SU-DHL-6 (cell line): ENCODE measurements around the gene TRPM3.

Experiments
- H2AFZ ChIP-seq: fragments of 200-600 bp; sonication (generic); 2 replicates; pipeline ENCODE4 v1.6.1; 2014; ENCODE audit warnings: low read depth, mild to moderate bottlenecking, moderate library complexity, mixed read lengths, antibody characterized with exemption, low read length; ENCODE audit not compliant: severe bottlenecking
- H3F3A ChIP-seq: fragments of 200-600 bp; shearing (Covaris generic); 2 replicates; pipeline ENCODE4 v1.6.0; 2016; ENCODE audit warnings: antibody characterized with exemption, mild to moderate bottlenecking; ENCODE audit not compliant: insufficient read depth
- H3K27ac ChIP-seq: fragments of 200-600 bp; sonication (generic); 2 replicates; pipeline ENCODE4 v1.5.1; 2016; ENCODE audit warnings: low read depth, mild to moderate bottlenecking, low read length, moderate library complexity, mixed read lengths
- H3K27me3 ChIP-seq: fragments of 200-600 bp; sonication (generic), shearing (Covaris generic); 2 replicates; pipeline ENCODE4 v1.6.0; 2014; ENCODE audit warnings: mild to moderate bottlenecking, low read length
- H3K36me3 ChIP-seq: fragments of 200-600 bp; sonication (generic); 2 replicates; pipeline ENCODE4 v1.6.1; 2014; ENCODE audit warnings: mild to moderate bottlenecking, low read length, mixed read lengths
- H3K4me2 ChIP-seq: fragments of 300-600, 200-600 bp; shearing (Covaris generic), sonication (generic); 2 replicates; pipeline ENCODE4 v1.6.0; 2014; ENCODE audit warnings: low read length, low read depth, mild to moderate bottlenecking; ENCODE audit not compliant: poor library complexity, severe bottlenecking
- H3K4me3 ChIP-seq: fragments of 200-600 bp; sonication (generic); 2 replicates; pipeline ENCODE4 v1.5.1; 2014; ENCODE audit warnings: antibody characterized with exemption, low read length, mild to moderate bottlenecking, mixed read lengths; ENCODE audit not compliant: insufficient read depth, poor library complexity, severe bottlenecking
- H3K79me2 ChIP-seq: fragments of 200-600 bp; sonication (generic); 2 replicates; pipeline ENCODE4 v1.6.1; 2014; ENCODE audit warnings: mild to moderate bottlenecking, low read length, moderate library complexity; ENCODE audit not compliant: insufficient read depth
- H3K9ac ChIP-seq: fragments of 200-600 bp; sonication (generic); 2 replicates; pipeline ENCODE4 v1.7.0; 2014; ENCODE audit warnings: mild to moderate bottlenecking, low read length
- H3K9me2 ChIP-seq: fragments of 200-600 bp; sonication (generic); replicated peaks from 2 replicates; pipeline ENCODE4 v1.6.1; 2014; ENCODE audit warnings: low read length; ENCODE audit not compliant: insufficient read depth
- H3K9me3 ChIP-seq: fragments of 200-600 bp; sonication (generic); 2 replicates; pipeline ENCODE4 v1.6.1; 2014; ENCODE audit warnings: low read length, mixed read lengths; ENCODE audit not compliant: insufficient read depth
- H4K20me1 ChIP-seq: fragments of 200-600 bp; sonication (generic); 2 replicates; pipeline ENCODE4 v1.6.1; 2014; ENCODE audit warnings: low read depth, mild to moderate bottlenecking, antibody characterized with exemption, low read length, moderate library complexity, mixed read lengths
- CTCF ChIP-seq: fragments of 200-600 bp; sonication (generic); IDR thresholded peaks from one replicate; pipeline ENCODE4 v1.5.1; 2017; ENCODE audit warnings: antibody characterized with exemption, mild to moderate bottlenecking, low read length, moderate library complexity; ENCODE audit not compliant: insufficient read depth, poor library complexity, severe bottlenecking
- EZH2phosphoT487 ChIP-seq: fragments of 200-600 bp; sonication (generic), shearing (Covaris generic); conservative IDR thresholded peaks from 2 replicates; pipeline ENCODE4 v1.6.1; 2018; ENCODE audit warnings: mild to moderate bottlenecking, antibody characterized with exemption, low read length, moderate library complexity, mixed read lengths

TRPM3 gene

DNA sequence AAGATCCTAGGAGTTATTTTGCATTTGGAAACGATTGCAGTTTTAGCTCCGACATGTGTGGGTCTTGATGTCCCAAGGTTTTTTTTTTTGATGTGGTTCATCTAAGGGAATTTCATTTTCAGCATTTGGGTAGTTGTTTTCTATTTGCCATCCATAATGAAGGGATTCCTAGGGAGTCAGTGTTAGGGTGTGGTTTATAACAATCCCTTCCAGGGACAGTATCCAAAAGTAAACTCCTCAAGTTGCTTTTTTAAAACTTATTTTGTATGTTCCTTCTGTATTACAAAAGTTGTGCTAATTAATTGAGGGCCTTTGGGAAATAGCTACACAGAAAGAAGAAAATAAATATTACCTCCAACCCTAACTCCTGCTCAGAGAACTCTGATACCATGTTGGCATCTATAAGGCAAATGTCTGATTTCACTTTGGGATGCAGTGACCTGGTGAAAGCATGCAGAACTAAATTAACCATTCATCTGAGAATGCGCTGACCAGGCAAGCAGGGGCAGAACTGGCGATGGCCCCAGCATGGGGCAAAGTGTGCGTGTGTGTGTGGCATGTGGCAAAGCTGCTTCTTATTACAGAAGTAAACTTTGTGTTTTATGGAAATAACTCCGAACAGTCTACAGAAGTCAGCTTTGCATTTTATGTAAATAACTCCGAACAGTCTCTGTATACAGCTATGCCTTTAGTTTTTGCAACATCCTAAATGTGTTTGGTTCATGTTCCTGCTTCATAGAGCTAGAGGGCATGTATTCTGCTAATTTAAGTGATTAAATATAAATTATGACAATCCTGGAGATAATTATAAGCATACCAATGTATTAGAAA lies 237.2 kb downstream of the TRPM3 start:
- TF ChIP-seq EZH2phosphoT487 (no peak), CTCF (no peak)
- no peaks in the 10 kb centered on the region for H3K9me3 ChIP-seq
- H4K20me1 ChIP-seq = no peaks in the 10 kb centered on the region
- no peaks in the 10 kb centered on the region for H3K79me2 ChIP-seq
- H3F3A ChIP-seq = no peaks in the 10 kb centered on the region
- no peak overlapping the region for H3K4me2 ChIP-seq
- H3K36me3 ChIP-seq = no peaks in the 10 kb centered on the region
- no peak overlapping the region for H2AFZ ChIP-seq
- H3K27me3 ChIP-seq = no peaks in the 10 kb centered on the region
- H3K9ac ChIP-seq = no peak overlapping the region
- no peak overlapping the region for H3K27ac ChIP-seq
- no peak overlapping the region for H3K4me3 ChIP-seq
- no peaks in the 10 kb centered on the region for H3K9me2 ChIP-seq

- H3K4me2 ChIP-seq = no peak overlapping the region
- no peaks in the 10 kb centered on the region for H3K79me2 ChIP-seq
- H4K20me1 ChIP-seq = no peaks in the 10 kb centered on the region
- no peak overlapping the region for H3K4me3 ChIP-seq
- no peaks in the 10 kb centered on the region for H3K36me3 ChIP-seq
- H3K27ac ChIP-seq = no peak overlapping the region
- no peaks in the 10 kb centered on the region for H3K9me2 ChIP-seq
- no peaks in the 10 kb centered on the region for H3K27me3 ChIP-seq
- H2AFZ ChIP-seq = no peak overlapping the region
- H3K9me3 ChIP-seq = no peaks in the 10 kb centered on the region
- no peak overlapping the region for H3K9ac ChIP-seq
- TF ChIP-seq CTCF (no peak), EZH2phosphoT487 (no peak)
- H3F3A ChIP-seq = no peaks in the 10 kb centered on the region
These were observed 238.4 kb downstream of the TRPM3 start for GRCh38 chr9:70883056-70883455.

DNA sequence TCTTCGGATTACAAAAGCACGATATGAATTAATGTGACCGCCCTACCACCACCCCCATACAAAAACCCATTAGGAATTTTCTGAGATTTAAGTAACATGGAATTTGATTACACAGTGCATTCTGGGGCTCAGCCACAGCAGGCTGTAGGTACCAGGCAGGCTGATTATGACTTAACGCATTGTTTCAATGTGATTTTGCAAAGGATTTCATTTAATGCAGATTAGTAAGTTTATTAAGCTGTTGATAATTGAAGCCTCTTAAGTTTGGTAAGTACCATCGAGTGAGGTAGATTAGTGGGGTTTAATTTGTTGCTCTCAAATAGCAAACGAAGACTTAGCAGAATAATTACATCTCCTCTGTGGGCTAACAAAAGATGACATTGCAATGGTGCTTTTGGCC lies 240.1 kb downstream of the TRPM3 start:
- Histone ChIP-seq H3K4me2 (no peak overlapping the region), H2AFZ (no peak overlapping the region), H3K4me3 (no peak overlapping the region), H3K27me3 (no peaks in the 10 kb centered on the region), H3K36me3 (no peaks in the 10 kb centered on the region), H3K79me2 (no peaks in the 10 kb centered on the region), H3K9me3 (no peaks in the 10 kb centered on the region), H3K27ac (no peak overlapping the region), H3F3A (no peaks in the 10 kb centered on the region), H4K20me1 (no peaks in the 10 kb centered on the region), H3K9ac (no peak overlapping the region), H3K9me2 (no peaks in the 10 kb centered on the region)
- TF ChIP-seq EZH2phosphoT487 (no peak), CTCF (no peak)
